HG03342 (cell line): ENCODE results near the gene CNOT11.
"Not testable (repeated sequence)": the region's sequence is repeated elsewhere in the genome, so short reads cannot be mapped to it uniquely, and the experiment has no call there.

Source experiments
- ATAC-seq: cut with Tn5 transposase; IDR thresholded peaks from one replicate; pipeline ENCODE4 v1.9.1; 2021; ENCODE audit warnings: mild to moderate bottlenecking, moderate library complexity; ENCODE audit not compliant: unreplicated experiment

The CNOT11 gene

GRCh38 chr2:101252408-101253012, at the start of gene CNOT11:
Gene CNOT11 (plus strand): TSS chr2:101252886. CDS start chr2:101252965, 79 bp downstream.
- ATAC-seq = peak; percentile 85

- ATAC-seq = no peak
Observed at GRCh38 chr2:101204400-101205115, 48.1 kb upstream of the CNOT11 start.

- ATAC-seq = peak; percentile 49
Observed at GRCh38 chr2:101205521-101206479, 46.9 kb upstream of the CNOT11 start.

GRCh38 chr2:101208830-101209229, 43.9 kb upstream of the CNOT11 start:
- no peak for ATAC-seq

- no peak for ATAC-seq
Observed at GRCh38 chr2:101219246-101219645, 33.4 kb upstream of the CNOT11 start.

GRCh38 chr2:101220091-101220490, 32.6 kb upstream of the CNOT11 start:
- ATAC-seq = not testable (repeated sequence)

GRCh38 chr2:101223814-101224231, 28.9 kb upstream of the CNOT11 start:
- ATAC-seq = peak; percentile 99

- no peak for ATAC-seq
Observed at GRCh38 chr2:101230541-101231001, 22.1 kb upstream of the CNOT11 start.

GRCh38 chr2:101231240-101231639, 21.4 kb upstream of the CNOT11 start:
- no peak for ATAC-seq

- ATAC-seq = no peak
Observed at GRCh38 chr2:101231937-101232730, 20.6 kb upstream of the CNOT11 start.

- no peak for ATAC-seq
Observed at GRCh38 chr2:101232770-101233169, 19.9 kb upstream of the CNOT11 start.

- no peak for ATAC-seq
Observed at GRCh38 chr2:101234169-101234938, 18.3 kb upstream of the CNOT11 start.

- not testable (repeated sequence) for ATAC-seq
Observed at GRCh38 chr2:101235956-101236355, 16.7 kb upstream of the CNOT11 start.

- ATAC-seq = not testable (repeated sequence)
Observed at GRCh38 chr2:101237944-101238343, 14.7 kb upstream of the CNOT11 start.

GRCh38 chr2:101238930-101239759, 13.5 kb upstream of the CNOT11 start:
- no peak for ATAC-seq

- ATAC-seq = not testable (repeated sequence)
Observed at GRCh38 chr2:101239760-101240118, 12.9 kb upstream of the CNOT11 start.

GRCh38 chr2:101240694-101241093, 12.0 kb upstream of the CNOT11 start:
- not testable (repeated sequence) for ATAC-seq

GRCh38 chr2:101241158-101241557, 11.5 kb upstream of the CNOT11 start:
- no peak for ATAC-seq

GRCh38 chr2:101244373-101244772, 8.3 kb upstream of the CNOT11 start:
- ATAC-seq = not testable (repeated sequence)
